HG02973 (cell line): ENCODE measurements around the gene VSTM2L.

Experiments
- ATAC-seq: cut with Tn5 transposase; IDR thresholded peaks from one replicate; pipeline ENCODE4 v1.9.1; 2021; ENCODE audit warnings: moderate library complexity; ENCODE audit not compliant: unreplicated experiment

Gene VSTM2L

DNA sequence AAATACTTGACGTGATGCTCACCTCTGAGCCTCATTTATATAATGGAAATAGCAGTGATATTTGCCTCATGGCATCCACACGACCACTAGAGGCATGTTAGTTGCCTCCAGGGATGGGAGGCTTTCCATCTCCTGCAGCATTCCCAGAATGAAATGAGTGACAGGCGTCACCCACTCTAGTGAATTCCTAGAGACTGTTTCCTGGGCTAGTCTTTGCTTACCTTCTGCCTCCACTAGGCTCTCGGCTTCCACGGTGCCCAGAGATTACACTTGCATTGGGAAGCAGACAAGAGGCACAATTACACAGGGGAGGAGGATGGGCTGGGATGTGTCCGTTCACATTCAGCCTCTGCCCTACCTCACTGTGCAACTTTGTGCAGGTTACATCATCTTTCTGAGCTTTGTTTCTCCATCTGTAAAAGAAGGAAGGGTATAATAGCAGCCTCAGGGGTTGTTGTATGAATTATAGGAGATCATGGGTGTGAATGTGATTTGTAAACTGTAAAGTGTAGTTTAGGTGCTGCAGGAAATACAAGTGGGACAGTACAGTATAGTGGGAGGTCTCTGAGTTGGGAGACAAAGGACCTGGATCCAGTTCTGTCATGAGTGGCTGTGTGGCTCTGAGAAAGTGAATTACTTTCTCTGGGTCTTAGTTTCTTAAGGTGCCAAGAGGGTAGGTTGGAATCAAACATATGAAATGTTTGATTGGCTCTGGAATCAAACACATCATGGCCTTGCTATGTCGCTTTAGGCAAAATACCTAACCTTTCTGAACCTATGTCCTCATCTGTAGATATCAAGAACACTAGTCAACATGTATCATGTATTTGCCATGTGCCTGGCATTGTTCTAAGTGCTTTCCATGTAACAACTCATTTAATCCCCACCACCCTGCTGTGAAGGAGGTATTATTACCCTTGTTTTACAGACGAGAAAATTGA, 3.6 kb upstream of the VSTM2L start:
- no peak for ATAC-seq

DNA sequence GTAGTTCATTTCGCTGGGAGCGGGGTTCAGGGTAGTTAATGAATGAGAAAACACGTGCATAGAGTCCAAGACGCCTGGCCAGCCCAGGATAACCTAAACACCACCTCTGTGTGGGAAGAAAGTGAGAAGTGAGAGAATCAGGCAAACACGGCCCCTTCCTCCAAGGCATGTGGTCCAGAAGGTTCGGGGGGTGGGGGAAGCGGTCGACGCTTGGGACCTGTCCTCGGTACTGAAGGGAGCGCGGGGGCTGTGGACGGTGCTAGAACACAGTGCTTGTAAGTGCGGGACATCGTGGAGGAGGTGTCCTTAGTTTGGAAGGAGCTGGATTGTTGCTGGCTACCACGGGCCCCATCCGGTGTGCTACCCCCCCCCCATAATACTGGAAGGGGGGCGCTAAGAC, 1.7 kb upstream of the VSTM2L start:
- ATAC-seq, result no peak

DNA sequence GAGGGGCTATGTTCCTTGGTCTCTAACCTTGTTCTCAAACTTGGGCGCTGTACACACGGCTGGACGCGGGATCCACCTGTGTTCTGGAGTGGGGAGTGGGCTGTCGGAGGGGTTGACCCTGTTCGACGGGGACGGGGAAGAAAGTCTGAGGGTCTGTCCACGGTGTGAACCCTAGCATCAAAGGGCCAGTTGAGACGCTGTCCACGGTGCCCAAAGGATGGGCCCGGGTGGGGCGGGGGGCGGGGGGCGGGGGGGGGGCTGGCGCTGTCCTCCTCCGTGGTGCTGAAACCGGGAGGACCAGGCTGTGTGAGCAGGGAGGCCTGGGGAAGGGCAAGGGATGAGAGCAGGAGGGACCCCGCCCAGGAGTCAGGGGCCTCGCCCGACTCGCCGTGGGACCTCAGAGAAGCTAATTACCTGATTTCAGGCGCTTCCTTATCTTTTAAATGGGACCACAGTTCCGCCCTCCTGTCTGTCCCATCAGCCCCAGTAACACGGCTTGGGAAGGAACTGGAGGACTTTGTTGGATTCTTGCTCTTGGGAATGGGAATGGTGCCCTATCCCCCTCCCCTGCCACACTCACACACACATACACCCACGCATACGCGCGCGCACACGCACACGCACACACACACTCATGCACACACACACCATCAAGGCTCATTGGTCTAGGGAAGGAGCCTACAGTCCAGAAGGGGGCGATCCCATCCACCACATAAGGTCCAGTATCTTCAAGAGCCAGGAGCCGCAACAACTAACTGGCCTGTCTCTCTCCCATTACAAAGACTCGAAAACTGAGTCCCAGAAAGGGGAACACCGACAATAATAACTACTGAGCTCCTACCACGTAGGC, 1.0 kb upstream of the VSTM2L start:
- ATAC-seq, result no peak

DNA sequence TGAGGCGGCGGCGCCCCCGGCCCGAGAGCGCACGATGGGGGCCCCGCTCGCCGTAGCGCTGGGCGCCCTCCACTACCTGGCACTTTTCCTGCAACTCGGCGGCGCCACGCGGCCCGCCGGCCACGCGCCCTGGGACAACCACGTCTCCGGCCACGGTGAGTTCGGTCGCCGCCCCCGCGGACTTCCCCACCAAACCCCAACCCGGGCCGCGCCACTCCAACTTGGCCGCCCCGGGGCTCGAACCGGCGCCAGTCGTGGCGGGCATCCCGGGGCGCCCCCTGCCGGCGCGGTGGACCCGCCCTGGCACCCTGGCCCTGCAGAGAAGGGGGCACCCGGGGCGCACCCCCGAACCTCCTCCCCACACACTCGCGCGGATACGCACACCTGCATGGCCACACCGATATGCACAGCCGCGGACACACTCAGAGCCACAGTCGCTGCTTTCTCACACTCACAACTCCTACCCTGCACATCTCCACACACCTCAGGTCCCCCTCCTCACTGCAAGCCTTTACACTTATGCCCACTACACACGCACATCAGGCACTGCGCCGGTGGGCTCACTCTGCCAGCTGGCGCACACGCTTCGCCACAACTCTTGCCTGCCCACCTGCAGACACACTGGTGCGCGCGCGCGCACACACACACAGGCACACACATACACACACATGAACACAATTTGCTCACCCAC, 535 bp downstream of the VSTM2L start:
- ATAC-seq, result no peak

DNA sequence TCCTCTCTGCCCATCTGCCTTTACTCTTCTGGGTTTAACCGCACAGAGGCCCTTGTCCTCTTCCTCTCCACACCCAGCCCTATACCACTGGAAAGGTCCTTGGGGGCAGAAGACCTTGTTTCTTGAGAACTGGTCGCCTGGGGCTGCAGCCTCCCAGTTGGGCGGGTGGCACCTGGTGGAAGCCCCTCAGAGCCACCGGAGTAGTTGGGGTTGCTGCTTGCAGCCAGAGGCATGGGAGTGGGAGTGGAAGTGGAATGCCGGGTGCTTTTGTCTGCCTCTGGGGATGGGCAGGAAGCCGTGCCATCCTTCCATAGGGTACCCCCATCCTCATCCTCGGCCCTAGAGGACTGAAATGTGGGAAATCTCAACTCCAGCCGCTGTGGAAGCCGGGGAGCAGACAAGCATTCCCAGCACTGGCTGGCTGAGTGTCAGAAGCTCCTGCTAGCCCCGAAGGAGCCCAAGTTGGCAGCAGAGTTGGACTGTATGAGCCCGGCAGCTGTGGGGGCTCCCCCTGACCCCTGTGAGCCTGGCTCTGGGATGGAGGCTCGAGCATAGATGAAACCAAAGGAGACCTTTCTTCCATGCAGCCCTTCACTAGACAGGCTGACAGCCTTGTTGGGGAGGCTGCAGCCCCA, 1.2 kb downstream of the VSTM2L start:
- no peak for ATAC-seq

DNA sequence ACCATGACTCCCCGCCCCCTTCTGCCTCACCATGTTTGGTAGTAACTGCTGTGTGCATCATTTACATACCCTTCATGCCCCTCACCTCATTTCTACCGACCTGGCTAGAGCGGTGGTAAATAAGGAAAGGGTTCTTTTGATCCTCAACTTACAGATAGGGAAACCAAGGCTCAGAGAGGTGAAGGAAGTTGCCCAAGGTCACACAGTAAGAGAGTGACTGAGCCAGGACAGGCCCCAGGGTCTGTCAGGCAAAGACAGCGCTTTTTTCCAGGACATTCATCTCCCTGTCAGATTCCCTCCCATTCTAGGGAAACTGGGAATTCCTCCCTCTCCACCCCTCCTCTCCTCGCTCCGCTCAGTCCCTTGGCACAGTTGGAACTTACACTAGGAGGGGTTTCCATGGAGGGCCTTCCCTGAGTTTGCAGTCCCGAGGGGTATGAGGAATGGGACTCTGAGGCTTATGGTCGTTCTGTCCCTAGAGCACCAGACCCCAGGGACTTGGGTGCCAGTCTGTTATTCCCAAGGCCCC, 2.0 kb downstream of the VSTM2L start:
- ATAC-seq, result no peak

DNA sequence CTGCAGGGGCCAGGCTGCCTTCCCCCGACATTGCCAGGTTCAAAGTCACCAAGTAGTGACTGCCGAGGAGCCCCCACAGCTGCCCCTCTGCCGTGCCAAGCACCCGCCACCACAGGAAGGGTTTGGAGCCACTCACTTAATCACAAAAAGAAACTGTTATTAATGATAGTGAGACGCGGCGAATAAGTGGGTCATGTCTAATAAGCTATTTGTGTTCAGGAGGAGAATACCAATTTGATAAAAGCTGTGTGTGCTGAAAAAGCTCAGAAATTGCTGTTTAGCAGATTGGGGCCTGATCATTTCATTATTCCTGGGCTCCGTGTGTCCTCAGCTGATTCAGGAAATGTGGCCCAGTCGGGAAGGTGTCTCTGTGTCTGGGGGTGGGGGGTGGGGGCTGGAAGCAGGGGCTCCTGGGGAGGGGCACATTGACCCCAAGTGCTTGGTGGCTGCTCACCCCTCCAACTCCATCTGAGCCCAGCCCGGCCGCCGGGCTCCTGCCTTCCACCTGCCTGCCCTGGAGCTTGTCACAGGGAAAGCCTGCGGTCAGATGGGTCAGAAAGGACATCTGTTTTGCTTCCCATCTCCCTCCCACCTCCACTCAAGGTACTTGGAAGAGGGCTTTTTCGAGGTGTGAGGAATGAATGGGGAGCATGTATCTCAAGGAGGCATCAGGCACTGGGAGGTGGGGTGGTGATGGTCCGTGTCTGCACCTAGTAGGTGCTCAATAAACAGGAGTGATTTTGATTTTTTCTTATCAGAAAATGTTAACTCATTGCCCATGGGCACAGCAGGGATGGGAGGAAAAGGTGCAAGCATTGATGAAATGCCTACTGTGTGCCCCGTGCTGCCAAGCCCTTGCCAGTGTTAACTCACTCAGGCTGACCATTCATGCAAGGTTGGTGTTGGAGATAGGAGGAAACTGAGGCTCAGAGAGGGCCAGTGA, 3.0 kb downstream of the VSTM2L start:
- no peak for ATAC-seq

DNA sequence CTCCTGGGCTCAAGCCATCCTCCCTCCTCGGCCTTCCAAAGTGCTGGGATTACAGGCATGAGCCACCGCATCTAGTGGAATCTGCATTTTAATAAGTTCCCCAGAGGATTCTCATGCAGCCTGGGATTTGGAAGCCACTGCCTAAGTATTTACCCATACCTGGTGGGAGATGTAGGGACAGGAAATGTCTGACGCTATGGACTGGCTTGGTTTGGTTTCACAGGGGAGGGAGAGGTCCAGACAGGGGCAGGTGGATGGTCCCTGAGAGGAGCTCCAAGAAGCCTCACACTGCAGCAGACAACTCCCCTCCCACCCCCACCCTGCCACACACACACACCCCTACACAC, 4.4 kb downstream of the VSTM2L start:
- no peak for ATAC-seq

DNA sequence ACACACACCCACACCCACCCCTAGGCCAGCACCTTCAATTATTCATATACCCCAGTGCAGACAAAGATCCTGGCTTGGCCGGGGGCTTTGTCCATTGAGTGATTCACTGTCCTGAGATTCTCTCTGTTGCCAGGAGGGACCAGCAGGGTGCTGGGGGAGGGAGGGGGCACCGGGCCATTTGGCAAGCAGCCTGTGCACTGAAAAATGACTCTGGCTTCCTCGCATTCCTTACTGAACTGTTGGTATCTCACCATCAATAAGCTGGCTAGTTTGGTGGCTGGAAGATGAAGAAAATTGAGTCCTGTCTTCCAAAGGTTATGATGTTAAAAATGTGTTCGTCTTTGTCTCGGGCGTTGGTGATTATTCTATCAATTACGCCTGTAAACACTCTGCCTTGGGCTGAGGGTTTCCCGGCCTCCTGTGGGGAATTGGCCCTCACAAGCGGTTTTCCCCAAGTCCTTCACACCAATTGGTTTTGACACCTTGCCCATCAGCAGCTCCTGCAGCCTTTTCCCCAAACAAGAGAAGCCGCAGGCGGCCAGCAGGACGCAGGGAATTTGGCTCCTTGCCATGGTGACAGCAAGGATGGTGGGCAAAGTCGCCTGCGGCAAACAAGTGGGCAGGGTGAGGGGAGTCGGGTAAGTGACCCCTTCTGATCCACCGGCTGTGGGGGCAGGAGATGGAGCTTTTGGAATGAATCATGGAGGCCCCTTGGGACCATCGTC, 4.9 kb downstream of the VSTM2L start:
- no peak for ATAC-seq

DNA sequence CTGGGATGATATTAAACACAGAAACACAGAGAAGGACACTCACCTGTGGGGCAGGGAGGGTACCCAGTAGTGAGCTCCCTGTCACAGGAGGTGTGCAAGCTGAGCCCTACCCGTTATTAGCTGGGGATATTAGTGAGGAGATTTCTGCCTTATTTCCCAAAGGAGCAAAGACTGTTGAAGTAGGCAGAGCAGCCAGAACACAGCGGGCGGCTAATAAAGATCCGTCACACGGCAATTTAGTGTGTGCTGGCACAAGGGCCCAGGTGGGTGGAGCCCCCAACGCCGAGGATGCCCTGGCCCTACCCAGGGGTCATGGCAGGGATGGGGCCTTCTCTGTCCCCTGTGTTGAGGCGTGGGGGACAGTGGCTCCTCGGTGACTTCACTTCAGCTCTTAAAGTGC, 8.3 kb downstream of the VSTM2L start:
- no peak for ATAC-seq

DNA sequence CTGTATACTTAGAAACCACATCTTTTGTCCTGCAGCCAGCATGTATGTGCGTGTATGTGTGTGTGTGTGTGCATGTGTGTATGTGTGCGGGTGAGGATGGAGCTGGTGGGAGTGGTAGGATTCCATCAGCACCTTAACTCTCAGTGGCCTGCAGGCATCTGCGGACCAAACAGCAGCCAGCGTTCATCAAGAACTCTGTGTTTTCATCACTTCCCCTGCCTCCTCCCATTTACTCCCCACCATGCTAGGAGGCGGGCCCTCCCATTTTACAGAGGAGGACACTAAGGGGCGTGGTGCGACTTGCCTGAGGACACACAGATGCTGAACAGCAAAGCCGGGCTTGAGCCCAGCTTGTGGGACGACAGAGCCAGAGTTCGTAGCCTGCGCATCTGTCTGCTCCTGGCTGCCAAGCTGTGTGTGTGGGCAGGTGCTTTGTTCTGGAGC, 8.9 kb downstream of the VSTM2L start:
- no peak for ATAC-seq

DNA sequence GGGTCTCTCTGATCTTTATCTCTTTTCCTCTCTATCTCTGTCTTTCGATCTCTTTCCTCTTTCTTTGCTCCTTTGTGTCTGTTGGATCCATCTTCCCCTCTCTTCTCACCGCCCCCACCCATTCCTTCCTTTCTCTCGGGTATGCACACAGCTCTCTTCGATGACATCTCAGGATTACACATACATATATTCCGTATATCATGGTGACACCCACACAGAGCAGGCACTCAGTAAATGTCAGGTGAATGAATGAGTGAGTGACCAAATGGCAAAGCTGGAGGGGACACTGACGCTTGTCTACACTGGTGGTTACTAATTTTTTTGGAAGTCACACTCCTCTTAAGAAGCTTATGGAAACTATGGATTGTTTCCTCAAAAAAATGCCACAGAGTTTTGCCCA, 9.9 kb downstream of the VSTM2L start:
- no peak for ATAC-seq

DNA sequence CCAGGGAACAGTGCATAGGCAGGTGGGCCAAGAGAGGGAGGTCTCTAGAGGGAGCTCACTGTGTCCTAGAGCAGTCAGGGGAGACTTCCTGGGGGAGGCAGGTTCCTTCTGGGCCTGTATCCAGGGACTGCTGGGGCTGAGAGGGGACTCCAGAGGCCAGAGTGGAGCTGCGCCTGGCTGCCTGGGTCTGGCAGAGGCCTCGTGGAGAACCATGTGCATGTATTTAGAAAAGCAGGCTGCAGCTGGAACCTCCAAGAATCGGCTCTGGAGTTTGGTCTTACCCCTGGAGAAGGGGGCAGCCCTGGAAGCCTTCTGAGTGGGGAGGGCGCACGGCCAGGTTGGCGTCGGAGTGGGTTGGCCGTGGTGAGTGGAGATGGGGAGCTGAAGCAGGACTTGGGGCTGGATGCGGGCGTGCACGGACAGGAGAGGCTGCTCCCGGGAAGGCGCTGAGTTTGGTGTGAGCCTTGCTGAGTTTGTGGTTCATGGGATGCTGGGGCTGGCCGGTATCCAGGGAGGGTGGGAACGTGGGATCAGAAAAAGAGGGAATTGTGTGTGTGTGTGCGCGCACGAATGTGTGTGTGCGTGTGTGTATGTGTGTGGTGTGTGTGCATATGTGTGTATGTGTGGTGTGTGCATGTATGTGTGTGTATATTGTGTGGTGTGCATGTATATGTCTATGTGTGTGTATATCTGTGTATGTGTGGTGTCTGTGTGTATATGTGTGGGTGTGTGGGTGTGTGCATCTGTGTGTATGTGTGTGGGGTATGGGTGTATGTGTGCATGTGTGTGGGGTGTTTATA, 10.8 kb downstream of the VSTM2L start:
- no peak for ATAC-seq

DNA sequence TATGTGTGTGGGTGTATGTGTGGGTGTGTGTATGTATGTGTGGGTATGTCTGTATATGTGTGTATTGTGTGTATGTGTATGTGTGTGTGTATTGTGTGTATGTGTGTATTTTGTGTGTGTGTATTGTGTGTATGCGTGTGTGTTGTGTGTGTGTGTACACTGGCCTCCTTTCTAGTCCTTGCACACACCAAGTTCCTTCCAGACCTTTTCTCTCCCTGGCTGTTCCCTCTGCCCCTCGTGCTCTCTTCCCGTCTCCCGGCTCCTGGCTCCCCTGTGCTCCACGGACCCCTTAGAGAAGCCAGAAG, 11.4 kb downstream of the VSTM2L start:
- no peak for ATAC-seq

DNA sequence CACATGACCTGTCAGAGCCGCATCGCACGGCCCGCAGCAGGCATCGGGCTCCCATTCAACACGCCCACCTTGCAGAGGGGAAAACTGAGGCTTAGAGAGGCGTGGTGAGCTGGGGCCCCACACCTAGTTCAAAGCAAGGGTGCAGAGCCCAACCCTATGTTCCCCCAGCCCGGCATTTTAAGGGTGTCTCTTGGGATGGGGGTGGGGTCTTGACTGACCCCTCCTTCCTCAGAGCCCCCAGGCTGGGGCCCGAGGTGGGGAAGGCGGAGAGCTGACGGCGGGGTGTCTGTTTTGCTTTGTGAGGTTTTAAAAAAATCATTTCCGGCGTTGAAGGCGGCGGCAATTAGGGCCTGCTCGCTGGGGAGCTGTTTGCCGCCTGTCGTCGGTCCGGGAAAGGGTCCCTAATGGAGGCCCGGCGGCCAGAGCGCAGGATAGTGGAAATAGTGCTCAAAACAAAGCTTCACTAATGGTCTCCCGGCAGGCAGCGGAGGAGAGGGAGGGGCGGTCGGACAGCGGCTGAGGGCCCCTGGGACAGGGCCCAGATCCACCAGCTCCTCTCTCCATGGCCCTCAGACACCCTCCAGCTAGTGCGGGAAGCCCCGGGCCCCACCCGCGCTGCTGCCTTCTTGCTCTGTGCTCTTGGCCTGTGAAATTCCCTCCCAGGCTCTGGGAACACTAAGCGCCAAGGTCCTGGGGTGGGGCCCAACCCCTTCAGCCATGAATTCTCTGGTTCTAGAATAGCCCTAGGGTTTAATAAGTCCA, 11.9 kb downstream of the VSTM2L start:
- ATAC-seq, result no peak

DNA sequence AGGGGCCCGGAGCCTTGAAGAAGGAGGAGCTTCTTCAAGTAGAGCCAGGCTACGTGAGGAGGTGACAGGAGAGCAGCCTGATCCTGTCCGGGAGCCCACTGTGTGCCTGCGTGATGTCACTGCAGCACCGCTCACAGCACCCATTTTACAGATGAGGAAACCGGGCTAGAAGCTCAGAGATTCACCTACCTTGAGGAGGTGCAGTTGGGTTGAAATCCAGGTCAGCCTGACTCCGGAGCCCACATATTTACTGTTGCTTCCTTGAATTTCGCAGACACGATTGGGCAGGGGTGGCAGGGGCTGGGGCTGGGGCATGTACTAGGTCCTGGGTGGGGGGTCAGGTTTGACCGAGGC, 12.5 kb downstream of the VSTM2L start:
- no peak for ATAC-seq

DNA sequence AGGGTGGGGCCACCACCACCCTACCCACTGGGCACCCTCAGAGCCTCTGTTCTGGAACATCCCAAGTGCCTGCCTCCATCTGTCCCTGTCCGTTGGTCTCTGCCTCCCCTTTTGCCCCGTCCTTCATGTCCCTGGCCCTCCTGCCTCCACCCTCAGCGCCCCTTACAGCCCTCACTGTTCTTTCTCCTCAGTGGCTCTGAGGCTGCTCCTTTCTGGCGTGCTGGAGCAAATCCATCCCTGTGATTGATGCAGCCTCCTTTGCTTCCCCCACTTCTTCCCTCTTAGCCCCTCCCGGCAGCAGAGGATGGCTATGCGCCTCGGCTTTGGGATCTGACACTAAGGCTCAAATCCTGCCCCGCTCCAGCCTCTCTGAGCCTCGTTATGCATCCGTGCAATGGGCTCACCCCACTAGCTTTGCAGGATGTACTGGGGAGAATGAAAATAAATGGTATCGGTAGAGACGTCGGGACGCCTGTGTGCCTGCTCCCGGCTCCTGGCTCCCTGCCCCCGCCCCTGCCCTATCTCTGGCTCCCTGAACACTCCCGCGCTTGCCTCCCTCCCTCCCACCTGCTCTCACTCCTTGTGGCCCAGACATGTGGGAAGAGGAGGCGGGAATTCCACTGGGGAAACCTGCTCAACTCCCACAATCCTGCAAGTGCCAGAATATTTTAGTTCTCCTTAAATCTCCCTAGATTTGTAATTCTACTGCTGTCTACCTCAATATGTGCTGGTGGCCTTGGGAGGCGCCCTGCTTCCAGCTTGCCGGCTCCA, 13.1 kb downstream of the VSTM2L start:
- no peak for ATAC-seq
